Uterus (tissue), 2 donors: ENCODE results near the gene FADD.

Experiments used
- POLR2A ChIP-seq, 2 donors: fragments of 450-650 bp; IDR thresholded peaks; one replicate each; pipeline ENCODE4 v1.6.1; 2016; ENCODE audit warnings: antibody characterized with exemption in 2 of 2, mild to moderate bottlenecking in 1 of 2, moderate library complexity in 1 of 2
- TF ChIP-seq, protein P1 (sequence below), 4 experiments: fragments of 200-600 bp in 2 of 4; fragments of 450-650 bp in 2 of 4; sonication (generic) in 2 of 4; IDR thresholded peaks; one replicate each; pipeline ENCODE4 v1.5.1; 2016 to 2019; ENCODE audit warnings: antibody characterized with exemption in 4 of 4, mild to moderate bottlenecking in 2 of 4, moderate library complexity in 1 of 4

DNA sequence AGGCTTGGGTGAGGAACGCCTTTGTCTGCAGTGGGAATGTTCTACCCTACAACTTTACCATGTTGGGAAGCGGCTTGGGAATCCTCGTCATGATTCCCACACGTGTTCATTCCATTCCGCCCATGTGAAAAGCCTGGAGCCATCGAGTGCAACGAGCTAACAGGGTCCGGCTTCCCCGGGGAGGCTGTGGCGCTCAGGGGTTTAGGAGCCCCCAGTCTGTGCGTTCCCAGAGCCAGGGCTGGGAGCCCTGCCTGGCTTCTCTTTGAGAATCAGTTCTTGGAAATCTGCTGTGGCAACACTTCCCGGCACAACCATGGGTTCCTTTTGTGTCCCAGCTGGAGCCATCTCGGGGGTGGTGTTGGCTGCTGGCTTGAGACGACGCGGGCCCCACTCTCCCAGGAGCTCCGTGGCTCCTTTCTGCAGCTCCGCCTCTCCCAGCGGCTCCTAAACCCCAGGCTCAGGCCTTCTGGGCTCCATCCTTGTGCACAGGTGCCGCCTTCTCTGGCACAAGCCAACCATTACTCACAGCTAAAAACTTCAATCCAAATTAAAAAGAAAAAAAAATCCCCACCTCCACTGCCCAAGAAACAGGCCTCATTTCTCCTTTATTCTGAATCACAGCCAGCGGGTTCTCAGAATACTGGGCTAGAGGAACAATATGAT lies 48.7 kb downstream of the FADD start:
- TF ChIP-seq, protein P1, sequence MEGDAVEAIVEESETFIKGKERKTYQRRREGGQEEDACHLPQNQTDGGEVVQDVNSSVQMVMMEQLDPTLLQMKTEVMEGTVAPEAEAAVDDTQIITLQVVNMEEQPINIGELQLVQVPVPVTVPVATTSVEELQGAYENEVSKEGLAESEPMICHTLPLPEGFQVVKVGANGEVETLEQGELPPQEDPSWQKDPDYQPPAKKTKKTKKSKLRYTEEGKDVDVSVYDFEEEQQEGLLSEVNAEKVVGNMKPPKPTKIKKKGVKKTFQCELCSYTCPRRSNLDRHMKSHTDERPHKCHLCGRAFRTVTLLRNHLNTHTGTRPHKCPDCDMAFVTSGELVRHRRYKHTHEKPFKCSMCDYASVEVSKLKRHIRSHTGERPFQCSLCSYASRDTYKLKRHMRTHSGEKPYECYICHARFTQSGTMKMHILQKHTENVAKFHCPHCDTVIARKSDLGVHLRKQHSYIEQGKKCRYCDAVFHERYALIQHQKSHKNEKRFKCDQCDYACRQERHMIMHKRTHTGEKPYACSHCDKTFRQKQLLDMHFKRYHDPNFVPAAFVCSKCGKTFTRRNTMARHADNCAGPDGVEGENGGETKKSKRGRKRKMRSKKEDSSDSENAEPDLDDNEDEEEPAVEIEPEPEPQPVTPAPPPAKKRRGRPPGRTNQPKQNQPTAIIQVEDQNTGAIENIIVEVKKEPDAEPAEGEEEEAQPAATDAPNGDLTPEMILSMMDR (IDR thresholded peaks at IDR 0.05) = no peak
- TF ChIP-seq POLR2A (IDR thresholded peaks at IDR 0.05) = no peak
